GM19238 (cell line): ENCODE results near the gene PKHD1.
"Not testable (repeated sequence)": the region's sequence is repeated elsewhere in the genome, so short reads cannot be mapped to it uniquely, and the experiment has no call there.

ENCODE experiments used
- DNase-seq: peaks from one replicate; pipeline ENCODE4 v3.0.0; 2011; ENCODE audit warnings: low spot score; ENCODE audit not compliant: insufficient read length

The PKHD1 gene

DNA sequence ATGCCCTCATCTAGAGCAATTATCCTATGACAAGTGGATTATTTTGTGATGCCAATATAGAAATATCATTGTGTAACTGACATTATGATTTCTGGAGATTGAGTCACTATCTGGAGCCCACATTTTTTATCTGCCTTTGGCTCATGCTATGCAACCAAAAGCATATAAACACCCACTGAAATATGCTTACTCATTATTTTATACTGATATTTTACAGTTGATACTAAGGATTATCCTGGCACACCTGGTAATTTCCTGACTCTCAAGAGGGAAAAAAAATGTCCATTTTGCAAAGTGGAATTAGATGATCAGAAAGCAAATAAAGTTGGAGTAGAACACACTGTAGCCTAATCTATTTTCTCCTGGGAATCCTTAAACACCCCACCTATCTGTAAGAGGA lies 154.5 kb downstream of the PKHD1 start:
- no peak for DNase-seq

DNA sequence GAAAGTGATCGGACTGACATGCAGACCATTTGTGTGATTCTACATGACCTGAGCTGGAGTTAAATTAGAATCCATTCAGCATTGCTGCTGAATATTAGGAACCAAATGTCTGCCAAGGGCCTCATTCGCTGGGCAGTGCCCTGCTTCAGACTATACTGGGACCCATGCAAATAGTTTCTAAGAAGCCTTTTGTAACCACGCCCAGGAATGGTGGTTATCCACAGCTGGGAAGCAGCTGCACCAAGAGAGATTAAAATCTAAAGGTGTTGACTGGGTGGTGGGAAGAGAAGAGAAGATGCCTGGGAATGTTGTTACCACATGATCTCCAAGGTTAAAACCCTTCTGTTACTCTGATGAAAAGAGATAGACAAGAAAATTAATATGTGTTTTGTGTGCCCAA lies 156.8 kb downstream of the PKHD1 start:
- DNase-seq = no peak

DNA sequence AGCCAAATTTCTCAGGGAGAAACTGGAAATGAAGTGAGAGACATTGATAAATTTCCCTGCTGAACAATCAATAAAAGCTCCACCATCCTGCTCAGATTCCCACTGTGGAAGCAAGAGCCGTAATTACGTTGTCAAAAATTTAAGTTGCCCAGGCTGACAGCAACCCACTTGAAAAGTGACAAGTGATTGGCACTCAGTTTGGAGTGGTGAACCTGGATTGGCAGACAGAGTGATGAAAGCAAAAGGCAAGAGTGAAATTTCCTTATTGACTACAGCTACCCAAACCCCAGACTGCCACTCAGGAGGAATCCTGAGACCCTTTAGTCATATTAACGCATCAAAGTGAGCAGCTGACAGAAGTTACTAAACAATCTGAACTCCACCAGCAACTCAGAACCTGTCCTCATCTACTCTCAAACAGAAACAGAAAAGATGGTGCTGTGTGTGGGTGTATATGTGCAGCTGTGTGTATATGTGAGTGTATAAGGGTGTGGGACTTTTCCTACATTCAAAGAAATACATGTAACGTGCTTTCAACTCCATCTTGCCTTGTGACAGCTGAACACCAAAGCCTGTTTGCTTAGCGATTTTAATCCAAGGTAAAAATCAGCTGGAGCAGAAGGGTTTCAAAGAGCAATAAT lies 157.4 kb downstream of the PKHD1 start:
- no peak for DNase-seq

DNA sequence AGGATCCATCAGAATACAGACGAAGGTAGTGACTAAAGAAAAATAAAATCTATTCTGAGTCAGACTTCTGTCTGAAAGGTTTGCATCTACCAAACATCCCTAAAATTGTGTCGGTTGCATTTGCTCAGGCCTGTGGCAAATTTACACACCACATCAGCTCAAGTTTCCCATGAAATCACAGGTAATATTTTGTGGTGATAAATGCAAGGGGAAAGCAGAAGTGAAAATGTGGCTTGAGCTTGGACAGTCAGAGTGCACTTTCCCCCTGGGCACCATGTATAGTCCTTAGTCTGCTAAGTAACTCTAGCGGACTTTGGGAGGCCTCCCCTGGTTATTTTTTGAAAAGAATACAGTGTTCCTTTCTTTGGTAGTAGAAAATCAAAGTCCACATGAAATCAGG lies 159.1 kb downstream of the PKHD1 start:
- no peak for DNase-seq

DNA sequence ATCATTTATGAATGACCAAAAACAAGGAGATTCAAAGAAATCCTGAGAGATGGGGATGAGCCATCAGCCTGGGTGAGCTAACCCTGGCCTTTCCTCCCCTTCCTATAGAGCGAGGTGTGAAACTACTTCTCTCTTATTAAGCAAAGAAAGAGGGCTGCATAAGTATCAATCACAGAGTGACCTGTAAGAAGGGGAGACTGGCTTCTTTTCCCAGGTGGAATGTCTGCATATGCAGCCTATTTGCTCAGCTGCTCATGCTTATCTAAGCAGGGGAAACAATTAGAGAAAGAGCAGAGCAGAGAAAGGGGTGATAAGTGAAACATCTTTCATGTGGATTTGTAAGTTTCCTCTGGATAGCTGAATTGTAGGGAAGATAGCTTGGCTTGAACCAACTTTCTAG lies 160.0 kb downstream of the PKHD1 start:
- DNase-seq = no peak

DNA sequence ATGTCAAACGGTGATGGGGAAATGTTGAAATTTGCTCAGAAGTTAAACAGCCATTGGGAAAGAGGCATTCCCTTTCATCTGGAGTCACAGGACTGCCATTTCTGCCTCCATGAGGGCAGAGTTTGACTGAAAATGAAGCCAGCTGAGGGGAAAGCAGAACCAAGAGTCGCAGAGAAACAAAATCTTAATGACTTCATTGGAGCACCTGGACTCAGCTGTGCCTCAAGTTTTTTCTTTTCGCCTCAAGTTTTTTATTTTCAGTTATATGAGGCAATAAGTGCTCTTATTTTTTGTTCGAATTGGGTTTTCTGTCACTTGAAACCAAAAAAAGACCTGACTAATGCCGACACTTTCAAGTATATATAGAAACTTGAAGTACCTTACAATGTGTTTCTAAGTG lies 161.3 kb downstream of the PKHD1 start:
- DNase-seq = no peak

DNA sequence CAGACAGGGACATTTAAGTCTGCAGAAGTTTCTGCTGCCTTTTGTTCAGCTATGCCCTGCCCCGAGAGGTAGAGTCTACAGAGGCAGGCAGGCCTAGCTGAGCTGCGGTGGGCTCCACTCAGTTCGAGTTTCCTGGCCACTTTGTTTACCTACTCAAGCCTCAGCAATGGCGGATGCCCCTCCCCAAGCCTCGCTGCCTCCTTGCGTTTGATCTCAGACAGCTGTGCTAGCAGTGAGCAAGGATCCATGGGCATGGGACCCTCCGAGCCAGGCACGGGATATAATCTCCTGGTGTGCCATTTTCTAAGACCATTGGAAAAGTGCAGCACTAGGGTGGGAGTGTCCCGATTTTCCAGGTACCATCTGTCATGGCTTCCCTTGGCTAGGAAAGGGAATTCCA lies 164.9 kb downstream of the PKHD1 start:
- not testable (repeated sequence) for DNase-seq

DNA sequence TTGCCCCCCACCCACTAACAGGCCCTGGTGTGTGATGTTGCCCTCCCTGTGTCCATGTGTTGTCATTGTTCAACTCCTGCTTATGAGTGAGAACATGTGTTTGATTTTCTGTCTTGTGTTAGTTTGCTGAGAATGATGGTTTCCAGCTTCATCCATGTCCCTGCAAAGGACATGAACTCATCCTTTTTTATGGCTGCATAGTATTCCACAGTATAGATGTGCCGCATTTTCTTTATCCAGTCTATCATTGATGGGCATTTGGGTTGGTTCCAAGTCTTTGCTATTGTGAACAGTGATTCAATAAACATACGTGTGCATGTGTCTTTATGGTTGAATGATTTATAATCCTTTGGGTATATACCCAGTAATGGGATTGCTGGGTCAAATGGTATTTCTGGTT lies 169.1 kb downstream of the PKHD1 start:
- not testable (repeated sequence) for DNase-seq

DNA sequence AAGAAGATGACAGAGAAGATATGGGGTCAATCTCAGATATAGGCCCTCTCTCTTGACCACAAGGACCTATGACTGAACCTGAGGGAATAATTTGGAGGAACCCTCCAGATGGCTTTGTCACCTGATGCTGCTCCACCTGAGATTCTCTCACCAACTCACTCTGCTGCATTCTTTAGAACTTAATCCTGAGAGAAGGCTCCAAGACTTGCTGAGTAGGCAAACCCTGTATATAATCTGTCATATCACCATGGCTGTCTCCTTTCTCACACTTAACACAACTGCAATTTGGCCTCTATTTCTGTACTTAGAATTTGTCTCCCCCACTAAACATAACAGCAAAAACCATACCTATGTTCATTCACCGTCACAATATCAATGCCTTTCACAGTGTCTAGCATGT lies 172.3 kb downstream of the PKHD1 start:
- DNase-seq = no peak

DNA sequence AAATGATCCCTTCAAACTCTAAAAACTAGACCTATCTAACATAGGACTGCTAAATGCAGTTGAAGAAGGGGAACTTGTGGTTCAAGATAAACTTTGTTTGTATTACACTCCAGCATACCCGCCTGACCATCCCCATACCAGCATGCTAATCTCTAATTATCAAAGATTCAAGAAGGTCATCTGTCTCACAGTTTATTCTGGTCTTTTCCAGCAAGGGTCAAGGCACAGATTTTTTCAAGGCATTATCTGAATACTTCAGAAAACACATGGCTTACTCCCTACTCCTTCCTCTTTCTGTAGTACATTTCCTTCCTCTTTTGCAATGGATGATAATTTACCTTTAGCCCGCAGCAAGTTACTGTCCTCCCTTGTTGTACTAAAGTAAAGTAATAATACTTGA lies 174.1 kb downstream of the PKHD1 start:
- no peak for DNase-seq

DNA sequence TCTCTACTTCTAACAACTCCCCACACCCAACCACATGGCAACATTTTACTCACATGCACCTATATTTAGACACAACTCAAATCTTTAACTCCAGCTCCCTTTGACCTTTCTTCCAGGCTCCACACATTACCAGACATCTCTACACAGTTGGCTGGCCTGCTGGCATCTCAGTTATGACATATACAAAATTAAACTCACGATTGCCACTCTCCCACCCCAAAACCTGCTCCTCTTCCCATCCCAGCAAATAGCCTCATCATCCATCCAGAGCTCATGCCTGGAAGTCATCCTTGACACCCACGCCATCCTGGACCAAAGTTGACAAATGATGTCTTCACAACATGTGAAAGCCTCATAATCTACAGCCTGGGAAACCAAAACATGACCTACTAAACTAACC lies 176.6 kb downstream of the PKHD1 start:
- DNase-seq = no peak

DNA sequence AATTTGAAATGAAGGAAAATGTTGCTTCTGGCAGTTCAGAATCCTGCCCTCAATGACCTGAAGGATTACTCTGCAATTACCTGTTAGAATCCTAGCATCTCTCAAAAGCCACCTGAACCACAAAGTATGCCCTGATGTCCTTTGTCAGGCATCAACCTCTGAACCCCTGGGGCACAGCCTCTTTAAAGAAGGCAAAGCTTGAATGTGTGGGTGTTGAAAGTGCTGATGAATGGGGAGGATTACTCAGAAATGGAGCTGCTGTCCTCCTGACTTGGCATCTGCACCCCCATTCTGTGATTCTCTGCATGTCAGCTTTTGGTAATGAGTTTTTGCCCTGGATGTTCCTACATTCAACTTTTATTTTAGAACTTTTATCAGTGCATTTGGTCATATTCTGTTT lies 179.2 kb downstream of the PKHD1 start:
- DNase-seq = no peak

DNA sequence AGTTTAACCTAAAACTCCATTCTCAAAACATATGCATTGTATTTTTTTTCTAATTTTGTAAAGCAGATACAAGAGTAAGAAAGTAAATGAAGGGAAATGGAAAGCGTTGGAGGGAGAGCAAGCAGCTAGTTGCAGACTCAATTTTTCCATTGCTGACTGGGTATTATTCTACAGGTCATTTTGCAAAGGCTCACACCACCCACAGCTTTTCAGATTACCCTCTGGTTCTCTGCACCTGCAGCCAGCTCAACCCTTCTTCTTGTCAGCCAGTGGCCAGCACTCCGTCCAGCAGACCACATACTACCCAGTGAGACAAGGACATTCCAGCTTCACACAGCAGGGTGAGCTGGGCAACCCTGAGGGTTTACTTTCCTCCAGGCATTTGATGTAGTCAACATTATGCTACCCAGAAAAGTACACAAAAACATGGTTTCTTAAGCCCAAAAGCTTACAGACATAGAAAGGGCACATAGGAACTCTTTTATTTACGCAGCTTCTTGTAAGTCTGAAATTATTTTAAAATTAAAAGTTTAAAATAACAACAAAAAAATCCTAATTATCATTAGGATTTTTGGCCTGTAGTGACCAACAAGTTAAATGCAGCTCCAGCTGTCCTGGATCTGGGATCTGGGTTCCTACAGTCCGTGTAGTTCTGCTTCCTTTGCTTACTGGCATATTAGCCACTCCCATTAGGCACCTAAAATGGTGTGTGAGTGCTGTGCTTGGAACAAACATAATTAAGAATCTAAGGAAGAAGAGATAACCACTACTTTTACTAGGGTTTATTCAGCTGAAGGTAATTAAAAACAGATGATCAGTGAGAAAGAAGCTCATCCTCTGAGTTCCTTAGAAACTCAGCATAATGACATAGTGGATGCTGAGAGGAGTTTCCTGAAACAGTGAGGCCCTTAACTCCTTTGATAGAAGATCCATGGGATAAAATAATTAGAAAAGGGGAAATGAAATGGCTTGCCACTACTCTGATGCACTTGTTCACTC lies 185.3 kb downstream of the PKHD1 start:
- no peak for DNase-seq

DNA sequence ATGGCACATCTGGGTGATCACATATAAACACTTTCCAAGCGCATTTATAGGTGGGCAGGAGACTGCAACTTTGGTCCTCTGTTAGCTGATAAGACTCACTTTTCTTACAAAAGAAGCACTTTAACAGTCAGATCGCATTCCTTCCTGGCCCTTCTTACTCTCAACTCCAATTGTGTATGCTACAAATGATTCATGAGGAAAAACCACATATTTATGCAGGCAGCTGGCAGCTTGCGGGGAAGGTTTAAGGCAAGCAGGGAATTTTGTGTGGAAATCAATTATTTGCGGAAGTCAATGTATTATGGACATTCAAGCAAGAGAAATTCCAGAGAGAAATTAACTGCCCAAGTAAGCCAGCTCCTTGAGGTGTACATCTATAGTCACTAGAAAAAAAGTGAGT lies 194.0 kb downstream of the PKHD1 start:
- DNase-seq = no peak

DNA sequence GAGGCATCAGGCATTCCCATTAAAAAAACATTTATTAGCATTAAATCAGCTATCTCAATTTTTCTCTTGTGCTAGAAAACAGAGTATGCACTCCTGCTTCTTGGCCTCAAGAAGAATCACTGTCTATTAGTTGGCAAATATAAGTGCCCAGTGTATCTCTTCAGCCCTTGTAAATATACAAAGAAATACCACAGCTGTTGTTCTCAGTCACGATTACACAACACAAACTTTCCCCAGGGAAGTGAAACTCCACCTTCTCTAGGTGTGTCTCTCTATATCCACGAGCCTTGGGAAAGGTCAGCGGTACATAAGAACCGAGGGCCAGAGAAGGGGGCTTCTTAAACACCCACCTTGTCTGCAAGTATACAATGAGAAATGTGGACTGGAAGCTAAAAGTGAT lies 194.7 kb downstream of the PKHD1 start:
- DNase-seq = no peak

DNA sequence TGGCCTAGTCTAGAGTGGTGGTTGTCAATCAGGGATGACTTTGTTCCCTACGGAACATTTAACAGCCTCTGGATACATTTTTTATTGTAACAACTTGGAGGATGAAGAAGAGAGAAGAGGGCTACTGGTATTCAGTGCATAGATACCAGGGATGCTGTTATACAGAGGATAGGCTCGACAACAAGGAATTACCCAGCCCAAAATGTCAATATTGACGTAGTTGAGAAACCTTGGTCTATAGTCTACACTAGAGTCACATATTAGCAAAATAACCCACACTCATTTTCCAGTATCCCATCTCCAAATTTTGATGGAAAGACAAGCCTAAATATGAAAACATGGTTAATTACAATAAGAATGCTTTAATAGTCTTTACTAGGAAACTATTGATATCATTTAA lies 195.1 kb downstream of the PKHD1 start:
- DNase-seq = no peak

DNA sequence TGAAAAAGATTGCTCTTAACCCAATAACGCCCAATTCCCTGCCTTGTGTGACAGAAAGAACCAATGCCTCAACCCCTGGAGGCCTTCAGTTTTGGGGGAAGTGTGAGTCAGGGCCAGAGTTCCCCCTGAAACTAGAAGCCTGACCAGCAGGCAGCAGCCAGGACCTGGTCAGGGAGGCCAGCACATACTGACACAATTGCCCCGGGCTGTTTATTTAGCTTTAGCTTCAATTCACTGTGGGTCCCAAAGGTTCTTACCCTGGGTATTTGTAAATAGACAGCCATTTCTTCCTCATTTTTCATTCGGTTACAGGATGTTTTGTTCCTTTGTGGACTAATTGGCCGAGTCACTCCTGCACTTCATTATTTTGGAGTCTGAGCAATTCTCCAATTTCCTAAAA lies 195.6 kb downstream of the PKHD1 start:
- no peak for DNase-seq

DNA sequence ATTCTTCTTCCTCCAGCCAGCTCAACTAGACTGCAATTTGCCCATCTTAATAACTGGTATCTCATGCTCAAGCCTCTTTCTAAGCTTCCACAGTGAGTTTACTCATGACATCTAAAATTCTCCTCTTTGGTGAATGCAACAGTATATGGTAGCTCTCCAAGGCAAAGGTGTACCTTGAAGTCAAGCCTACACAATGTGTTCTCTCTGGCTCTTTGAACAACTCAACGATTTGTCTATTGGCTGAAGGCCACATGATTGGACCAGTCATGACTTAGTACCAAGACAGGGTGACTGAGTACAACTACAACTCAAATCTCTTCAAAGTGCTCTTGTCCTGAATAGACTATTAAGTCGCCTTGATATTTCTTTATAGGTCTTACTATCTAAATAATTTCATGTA lies 199.6 kb downstream of the PKHD1 start:
- DNase-seq = no peak

DNA sequence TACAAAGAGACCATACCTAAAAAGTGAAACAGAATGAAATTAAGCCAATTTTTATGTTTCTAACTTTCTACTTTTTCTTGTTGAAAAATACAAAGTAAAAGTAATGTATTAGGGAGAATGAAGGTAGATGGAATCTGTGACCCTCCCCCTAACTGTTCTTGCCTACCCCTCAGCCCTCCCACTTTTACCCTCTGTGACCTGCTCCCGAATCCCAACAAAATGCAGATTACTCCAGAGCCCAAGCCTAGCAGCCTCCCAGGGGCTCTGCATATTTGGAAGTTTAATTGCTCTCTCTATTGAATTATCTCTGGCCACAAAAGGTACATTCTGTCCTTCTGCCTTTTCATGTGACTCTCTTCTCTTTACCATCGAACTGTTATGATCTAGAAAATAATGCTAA lies 201.5 kb downstream of the PKHD1 start:
- no peak for DNase-seq

DNA sequence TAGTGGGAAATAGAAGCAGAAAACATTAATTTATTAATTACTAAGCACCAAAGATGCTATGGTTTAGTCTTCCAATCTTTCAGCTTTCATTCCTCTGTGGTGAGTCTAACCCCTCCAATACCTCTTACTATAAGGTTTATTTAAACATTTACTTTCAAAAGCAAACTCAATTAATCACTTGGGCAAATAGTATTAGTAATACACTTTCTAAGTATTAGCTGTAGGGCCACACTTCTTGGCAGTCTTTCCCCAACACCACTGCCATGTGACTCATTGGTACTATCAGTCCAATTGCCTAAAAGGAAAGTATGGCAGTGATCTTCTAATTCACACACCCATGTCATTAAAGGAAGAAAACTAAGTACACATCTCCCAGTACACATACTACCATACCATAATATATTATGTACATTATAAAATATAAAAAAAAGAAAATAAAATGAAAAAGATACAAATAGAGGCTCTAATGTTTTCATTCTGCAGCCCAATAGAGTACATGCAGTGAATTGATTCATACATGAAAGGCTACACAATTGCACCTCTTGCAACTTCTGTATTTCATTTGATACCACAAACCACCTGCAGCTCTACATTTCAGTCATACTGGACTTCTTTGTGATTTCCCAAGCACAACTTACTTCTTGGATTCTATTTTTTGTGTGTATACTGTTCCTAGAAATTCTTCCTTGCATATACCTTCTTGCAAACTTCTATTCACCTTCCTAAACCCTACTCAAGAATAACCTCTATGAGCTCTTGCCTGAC lies 218.6 kb downstream of the PKHD1 start:
- DNase-seq = no peak

DNA sequence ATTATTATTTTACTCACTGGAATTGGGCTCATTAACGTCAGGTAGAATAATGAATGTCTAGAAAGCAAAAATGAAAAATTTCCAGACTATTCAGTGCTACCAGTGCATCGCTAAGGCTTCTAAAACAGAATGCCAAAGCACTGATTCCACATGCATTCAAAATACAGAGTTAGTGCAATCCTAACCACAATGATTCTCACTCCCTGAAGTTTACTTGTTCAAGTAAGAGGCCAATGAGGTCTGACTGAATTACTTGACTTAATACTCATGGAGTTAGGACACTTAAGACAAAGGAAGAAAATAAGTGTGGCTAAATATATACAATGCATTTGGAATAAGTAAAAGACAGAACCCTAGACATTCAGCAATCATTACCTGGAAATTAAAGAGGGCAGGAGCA lies 220.5 kb downstream of the PKHD1 start:
- no peak for DNase-seq

DNA sequence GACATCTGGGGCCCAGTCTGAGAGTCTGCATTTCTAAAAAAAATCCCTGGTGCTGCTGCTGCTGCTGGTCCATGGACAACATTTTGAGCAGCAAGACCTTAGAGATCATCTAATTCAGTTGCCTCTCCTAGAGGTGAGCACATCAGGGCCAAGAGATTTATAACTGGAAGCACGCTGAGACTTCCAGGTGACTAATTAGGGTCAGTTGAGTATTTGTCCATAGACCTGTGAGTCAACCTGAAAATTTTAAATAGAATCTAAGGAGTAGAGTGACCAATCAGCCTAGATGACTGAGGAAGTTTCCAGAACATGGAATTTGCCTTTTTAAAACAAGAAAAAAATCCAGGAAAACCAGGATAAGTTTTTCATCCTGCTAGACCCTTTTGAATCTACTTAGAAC lies 221.4 kb downstream of the PKHD1 start:
- DNase-seq = no peak
